Neural cell (in vitro differentiated cells): Measurements from ENCODE around the gene SLC18B1.

ENCODE experiments used
- EZH2 ChIP-seq: fragments of 200-600, 300-800 bp; shearing (Covaris generic), sonication (generic); IDR thresholded peaks from 2 replicates; pipeline ENCODE4 v1.6.1; 2014; ENCODE audit warnings: antibody characterized with exemption, low read length, borderline replicate concordance, mild to moderate bottlenecking; ENCODE audit not compliant: insufficient read depth, poor library complexity, severe bottlenecking
- POLR2AphosphoS5 ChIP-seq: IDR thresholded peaks from 2 replicates; pipeline ENCODE4 v1.6.1; 2012
- TF ChIP-seq, protein P1 (sequence below): fragments of 450-650 bp; IDR thresholded peaks from 2 replicates; pipeline ENCODE4 v1.5.1; 2014; ENCODE audit warnings: antibody characterized with exemption, mild to moderate bottlenecking, moderate library complexity; ENCODE audit not compliant: poor library complexity, severe bottlenecking

DNA sequence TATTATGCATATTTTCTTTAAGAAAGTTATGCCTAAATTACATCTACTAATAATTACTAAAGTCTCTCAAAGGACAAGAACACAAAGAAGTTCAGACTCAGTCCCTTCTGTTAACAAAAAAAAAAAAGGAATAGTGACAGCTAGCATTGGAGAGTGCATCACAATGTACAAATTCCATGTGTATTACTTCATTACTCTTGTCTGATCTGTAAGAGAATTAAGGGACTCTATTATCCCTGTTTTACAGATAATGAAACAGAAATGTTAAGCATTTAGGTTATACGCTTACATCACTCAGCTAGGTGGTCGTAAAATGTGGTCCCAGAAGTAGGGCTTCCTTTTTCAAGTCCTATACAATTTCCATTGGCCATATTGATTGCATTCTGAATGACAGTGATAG is 67.4 kb downstream of the SLC18B1 start:
- TF ChIP-seq, protein P1, sequence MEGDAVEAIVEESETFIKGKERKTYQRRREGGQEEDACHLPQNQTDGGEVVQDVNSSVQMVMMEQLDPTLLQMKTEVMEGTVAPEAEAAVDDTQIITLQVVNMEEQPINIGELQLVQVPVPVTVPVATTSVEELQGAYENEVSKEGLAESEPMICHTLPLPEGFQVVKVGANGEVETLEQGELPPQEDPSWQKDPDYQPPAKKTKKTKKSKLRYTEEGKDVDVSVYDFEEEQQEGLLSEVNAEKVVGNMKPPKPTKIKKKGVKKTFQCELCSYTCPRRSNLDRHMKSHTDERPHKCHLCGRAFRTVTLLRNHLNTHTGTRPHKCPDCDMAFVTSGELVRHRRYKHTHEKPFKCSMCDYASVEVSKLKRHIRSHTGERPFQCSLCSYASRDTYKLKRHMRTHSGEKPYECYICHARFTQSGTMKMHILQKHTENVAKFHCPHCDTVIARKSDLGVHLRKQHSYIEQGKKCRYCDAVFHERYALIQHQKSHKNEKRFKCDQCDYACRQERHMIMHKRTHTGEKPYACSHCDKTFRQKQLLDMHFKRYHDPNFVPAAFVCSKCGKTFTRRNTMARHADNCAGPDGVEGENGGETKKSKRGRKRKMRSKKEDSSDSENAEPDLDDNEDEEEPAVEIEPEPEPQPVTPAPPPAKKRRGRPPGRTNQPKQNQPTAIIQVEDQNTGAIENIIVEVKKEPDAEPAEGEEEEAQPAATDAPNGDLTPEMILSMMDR: no peak
- TF ChIP-seq EZH2: no peak
- TF ChIP-seq POLR2AphosphoS5: no peak
